Sigmoid colon (tissue), 7 donors: ENCODE data around the gene MX1. TPM values are rescaled to one million over a fixed set of nuclear protein-coding genes. Genes with fewer than 3 reads are reported as not detected.
"Not testable (repeated sequence)": the region's sequence is repeated elsewhere in the genome, so short reads cannot be mapped to it uniquely, and the experiment has no call there.

ENCODE experiments used
- DNase-seq: peaks from one replicate; pipeline ENCODE4 v3.0.0-alpha.2; 2019
- H3K27ac ChIP-seq, 4 donors: fragments of 200-600 bp; sonication (generic); one replicate each; pipeline ENCODE4 v1.5.1; 2016 to 2019; ENCODE audit warnings: mild to moderate bottlenecking in 1 of 4
- H3K27me3 ChIP-seq, 3 donors: fragments of 200-600 bp; sonication (generic); one replicate each; pipeline ENCODE4 v1.5.1; 2019; ENCODE audit warnings: mild to moderate bottlenecking in 1 of 3
- H3K36me3 ChIP-seq, 4 donors: fragments of 200-600 bp; sonication (generic); one replicate each; pipeline ENCODE4 v1.5.1; 2016 to 2019
- H3K4me1 ChIP-seq, 4 donors: fragments of 200-600 bp; sonication (generic); one replicate each; pipeline ENCODE4 v1.5.1; 2017 to 2019
- H3K4me3 ChIP-seq, 4 donors: fragments of 200-600 bp; sonication (generic); one replicate each; pipeline ENCODE4 v1.5.1; 2017 to 2019; ENCODE audit warnings: mild to moderate bottlenecking in 2 of 4, moderate library complexity in 1 of 4
- H3K9me3 ChIP-seq, 4 donors: fragments of 200-600 bp in 3 of 4; sonication (generic) in 3 of 4; one replicate each; pipeline versions ENCODE4 v1.5.1 to v1.6.1; 2013 to 2019
- EP300 ChIP-seq, 4 donors: sonication (generic); formaldehyde crosslinking; IDR thresholded peaks; one replicate each; pipeline ENCODE4 v1.6.1; 2017; ENCODE audit warnings: antibody characterized with exemption in 4 of 4
- POLR2A ChIP-seq, 2 donors: fragments of 450-650 bp; IDR thresholded peaks; one replicate each; pipeline ENCODE4 v1.6.1; 2016; ENCODE audit warnings: antibody characterized with exemption in 2 of 2, mild to moderate bottlenecking in 2 of 2, moderate library complexity in 2 of 2
- POLR2AphosphoS5 ChIP-seq, 4 donors: sonication (generic); formaldehyde crosslinking; IDR thresholded peaks; one replicate each; pipeline ENCODE4 v1.6.1; 2017; ENCODE audit warnings: antibody characterized with exemption in 4 of 4
- WGBS, 2 donors: extraction: QIAGEN DNeasy Blood & Tissue Kit; methylation state at CpG; one replicate each; pipeline ENCODE4 v1.1.7; 2013; 5-methylcytosine and 5-hydroxymethylcytosine counted together
- intact Hi-C: fragments of 100-400 bp; cut with DNase I; formaldehyde crosslinking; loops from one replicate; pipeline ENCODE4 v1.15.1; 2023
- polyA plus RNA-seq, 3 donors: library from polyadenylated mRNA; stranded (reverse); fragments of 200-250 nt; gene quantifications; one replicate each; pipeline ENCODE4 v1.2.3, GENCODE V29; 2013
- total RNA-seq, 4 donors: library from RNA; depleted of rRNA; stranded (reverse); fragments of >200 nt; gene quantifications; one replicate each; pipeline ENCODE4 v1.1.0, GENCODE V29; 2016
- TF ChIP-seq, protein P1 (sequence below), 4 experiments: fragments of 450-650 bp in 3 of 4; fragments of 200-600 bp in 1 of 4; IDR thresholded peaks; one replicate each; pipeline ENCODE4 v1.5.1; 2016 to 2019; ENCODE audit warnings: antibody characterized with exemption in 4 of 4, mild to moderate bottlenecking in 3 of 4, moderate library complexity in 2 of 4
- donor health status: healthy with polysubstance abuse.
- donor health status: Bipolar disorder and iron deficiency.
- donor health status: healthy.

MX1 gene
- total and polyA plus RNA-seq, 7 donors = 8.6 to 76.7 (median 27.8) TPM

DNA sequence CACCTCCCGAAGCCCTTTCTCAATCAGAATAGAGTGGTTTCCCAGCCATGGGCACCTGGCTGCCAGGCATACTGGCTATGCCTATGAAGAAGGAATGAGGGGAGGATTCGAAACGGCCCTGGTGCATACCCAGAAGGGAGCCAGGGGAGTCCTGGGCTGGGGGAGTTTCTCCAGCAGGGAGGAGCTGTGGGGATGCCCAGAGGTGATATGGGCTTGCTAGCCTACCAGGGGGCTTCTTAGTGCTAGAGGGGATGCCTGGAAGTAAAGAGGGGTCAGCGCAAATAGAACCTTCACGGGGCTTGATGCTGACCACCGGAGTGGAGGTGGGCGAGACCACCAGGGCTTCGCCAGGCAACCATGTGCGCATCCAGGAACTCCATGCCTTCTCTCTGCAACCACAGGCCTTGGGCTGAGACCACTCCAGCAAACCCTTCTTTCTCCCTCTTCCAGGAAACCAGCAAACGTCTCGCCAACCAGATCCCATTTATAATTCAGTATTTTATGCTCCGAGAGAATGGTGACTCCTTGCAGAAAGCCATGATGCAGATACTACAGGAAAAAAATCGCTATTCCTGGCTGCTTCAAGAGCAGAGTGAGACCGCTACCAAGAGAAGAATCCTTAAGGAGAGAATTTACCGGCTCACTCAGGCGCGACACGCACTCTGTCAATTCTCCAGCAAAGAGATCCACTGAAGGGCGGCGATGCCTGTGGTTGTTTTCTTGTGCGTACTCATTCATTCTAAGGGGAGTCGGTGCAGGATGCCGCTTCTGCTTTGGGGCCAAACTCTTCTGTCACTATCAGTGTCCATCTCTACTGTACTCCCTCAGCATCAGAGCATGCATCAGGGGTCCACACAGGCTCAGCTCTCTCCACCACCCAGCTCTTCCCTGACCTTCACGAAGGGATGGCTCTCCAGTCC is 18.2 kb upstream of the MX1 start:
- intact Hi-C loops = no loop called here
- H3K4me3 ChIP-seq = no peak overlapping the region
- no peak for DNase-seq
- H3K27me3 ChIP-seq = no peaks in the 10 kb centered on the region
- 94 to 95% methylated on average over 24 of the region's 24 CpGs for WGBS, 2 donors
- H3K36me3 ChIP-seq = peaks cover 0 to 17% (median 0%) of the 10 kb centered on the region in 4 donors
- H3K9me3 ChIP-seq = no peaks in the 10 kb centered on the region
- TF ChIP-seq POLR2A (IDR thresholded peaks at IDR 0.05) (no peak), EP300 (IDR thresholded peaks at IDR 0.05) (no peak), POLR2AphosphoS5 (IDR thresholded peaks at IDR 0.05) (no peak)
- TF ChIP-seq, protein P1, sequence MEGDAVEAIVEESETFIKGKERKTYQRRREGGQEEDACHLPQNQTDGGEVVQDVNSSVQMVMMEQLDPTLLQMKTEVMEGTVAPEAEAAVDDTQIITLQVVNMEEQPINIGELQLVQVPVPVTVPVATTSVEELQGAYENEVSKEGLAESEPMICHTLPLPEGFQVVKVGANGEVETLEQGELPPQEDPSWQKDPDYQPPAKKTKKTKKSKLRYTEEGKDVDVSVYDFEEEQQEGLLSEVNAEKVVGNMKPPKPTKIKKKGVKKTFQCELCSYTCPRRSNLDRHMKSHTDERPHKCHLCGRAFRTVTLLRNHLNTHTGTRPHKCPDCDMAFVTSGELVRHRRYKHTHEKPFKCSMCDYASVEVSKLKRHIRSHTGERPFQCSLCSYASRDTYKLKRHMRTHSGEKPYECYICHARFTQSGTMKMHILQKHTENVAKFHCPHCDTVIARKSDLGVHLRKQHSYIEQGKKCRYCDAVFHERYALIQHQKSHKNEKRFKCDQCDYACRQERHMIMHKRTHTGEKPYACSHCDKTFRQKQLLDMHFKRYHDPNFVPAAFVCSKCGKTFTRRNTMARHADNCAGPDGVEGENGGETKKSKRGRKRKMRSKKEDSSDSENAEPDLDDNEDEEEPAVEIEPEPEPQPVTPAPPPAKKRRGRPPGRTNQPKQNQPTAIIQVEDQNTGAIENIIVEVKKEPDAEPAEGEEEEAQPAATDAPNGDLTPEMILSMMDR (IDR thresholded peaks at IDR 0.05) = no peak
- H3K4me1 ChIP-seq = no peaks in the 10 kb centered on the region
- H3K27ac ChIP-seq = no peak overlapping the region

DNA sequence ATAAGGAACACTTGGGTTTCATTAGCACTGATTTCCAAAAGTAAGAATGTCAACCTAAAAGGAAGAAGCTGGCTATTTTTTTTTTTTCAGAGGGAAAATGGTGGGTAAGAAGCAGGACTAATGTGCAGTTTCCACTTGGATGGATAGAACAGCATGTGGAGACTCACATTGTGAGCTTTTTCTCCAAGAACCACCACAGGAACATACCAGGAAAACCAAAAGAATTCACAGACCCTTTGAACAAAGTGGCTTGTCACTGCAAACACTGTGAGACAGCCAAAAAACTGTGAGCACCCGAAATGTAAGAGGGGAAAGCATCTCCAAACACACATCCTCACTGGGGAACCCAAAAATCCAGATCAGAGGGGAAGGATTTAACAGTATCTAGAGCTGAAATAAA is 15.7 kb upstream of the MX1 start:
- no peak for TF ChIP-seq POLR2A (IDR thresholded peaks at IDR 0.05)
- TF ChIP-seq POLR2AphosphoS5 (IDR thresholded peaks at IDR 0.05) = no peak
- TF ChIP-seq EP300 (IDR thresholded peaks at IDR 0.05) = no peak
- TF ChIP-seq, protein P1 (IDR thresholded peaks at IDR 0.05) = no peak

DNA sequence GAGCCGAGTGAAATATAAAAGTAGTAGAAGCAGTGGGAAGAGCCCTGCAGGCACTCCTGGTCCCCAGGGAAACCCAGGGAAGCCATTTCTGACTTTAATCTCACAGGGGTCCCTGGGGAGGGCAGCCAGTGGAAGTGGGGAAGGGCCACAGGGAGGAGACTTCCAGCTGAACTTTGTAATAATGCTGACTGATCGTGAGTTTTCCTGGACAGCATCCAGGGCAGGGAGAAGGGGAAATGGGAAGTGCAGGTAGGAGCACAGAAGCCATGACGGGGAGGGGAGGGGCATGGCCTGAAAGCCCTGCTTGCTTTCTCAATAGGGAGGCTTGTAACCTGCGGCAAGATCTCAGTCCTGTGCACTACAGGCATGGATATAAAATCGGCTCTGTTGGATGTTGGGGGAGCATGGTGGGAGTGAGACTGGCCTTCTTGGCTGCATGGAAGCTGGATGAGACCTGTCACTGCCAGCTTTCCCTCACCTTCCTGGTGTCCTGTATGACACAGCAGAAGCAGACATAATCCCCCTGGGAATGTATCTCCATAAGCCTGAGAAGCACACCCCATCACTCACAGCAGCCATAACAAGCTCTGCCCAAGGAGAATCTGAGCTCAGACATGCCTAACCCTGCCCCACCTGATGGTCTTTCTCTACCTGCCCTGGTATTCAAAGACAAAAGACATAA is 15.1 kb upstream of the MX1 start:
- intact Hi-C loops = loop anchor here (10.0 kb wide), 1 partner anchor 46 kb away; the partner anchor contains the start of gene MX2
- no peak overlapping the region for H3K27ac ChIP-seq
- 68 to 84% methylated on average over 5 of the region's 5 CpGs for WGBS, 2 donors
- no peak for DNase-seq
- TF ChIP-seq, protein P1 (IDR thresholded peaks at IDR 0.05) = no peak
- no peak for TF ChIP-seq EP300 (IDR thresholded peaks at IDR 0.05)
- TF ChIP-seq POLR2A (IDR thresholded peaks at IDR 0.05) = no peak
- no peak for TF ChIP-seq POLR2AphosphoS5 (IDR thresholded peaks at IDR 0.05)
- no peaks in the 10 kb centered on the region for H3K4me1 ChIP-seq
- no peak overlapping the region for H3K4me3 ChIP-seq
- H3K36me3 ChIP-seq = peaks cover 0 to 17% (median 0%) of the 10 kb centered on the region in 4 donors
- H3K9me3 ChIP-seq = peaks cover 0 to 2% (median 1%) of the 10 kb centered on the region in 4 donors
- H3K27me3 ChIP-seq = no peaks in the 10 kb centered on the region

More for the DNA sequence above, 15.7 kb upstream of the MX1 start:
- H3K36me3 ChIP-seq = peaks cover 0 to 17% (median 0%) of the 10 kb centered on the region in 4 donors
- H3K27ac ChIP-seq = no peak overlapping the region
- no peak overlapping the region for H3K4me3 ChIP-seq
- peaks cover 0 to 2% (median 1%) of the 10 kb centered on the region in 4 donors for H3K9me3 ChIP-seq
- no peaks in the 10 kb centered on the region for H3K4me1 ChIP-seq
- intact Hi-C loops = loop anchor here (10.0 kb wide), 1 partner anchor 46 kb away; the partner anchor contains the start of gene MX2
- DNase-seq = no peak
- no peaks in the 10 kb centered on the region for H3K27me3 ChIP-seq
- 85 to 92% methylated on average over 1 of the region's 1 CpG for WGBS, 2 donors

DNA sequence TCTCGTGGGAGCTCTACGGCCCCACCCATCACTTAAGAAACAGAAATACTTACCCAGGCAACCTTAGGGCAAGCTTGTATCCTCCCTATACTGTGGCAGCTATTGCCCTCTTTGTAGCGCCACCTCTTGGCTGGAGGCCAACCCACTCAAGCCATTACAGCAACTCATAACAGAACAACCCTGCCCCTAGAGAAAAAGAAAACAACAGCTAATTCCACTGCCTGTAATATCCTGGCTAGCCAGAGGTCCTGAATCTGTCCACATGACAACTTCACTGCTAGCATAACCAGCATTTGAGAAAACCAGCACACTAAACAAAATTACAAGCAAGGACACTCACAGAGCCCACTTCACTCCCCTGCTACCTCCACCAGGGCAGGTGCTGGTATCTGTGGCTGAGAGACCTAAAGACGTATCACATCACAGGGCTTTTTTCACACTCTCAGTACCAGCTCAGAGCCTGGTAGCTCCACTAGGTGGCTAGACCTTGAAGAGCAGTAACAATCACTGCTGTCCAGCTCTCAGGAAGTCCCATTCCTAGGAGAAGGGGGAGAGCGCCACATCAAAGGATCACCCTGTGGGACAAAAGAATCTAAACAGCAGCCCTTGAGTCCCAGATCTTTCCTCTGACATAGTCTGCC is 14.5 kb upstream of the MX1 start:
- Histone ChIP-seq H3K9me3 (peaks cover 0 to 2% (median 1%) of the 10 kb centered on the region in 4 donors), H3K27me3 (no peaks in the 10 kb centered on the region), H3K4me3 (no peak overlapping the region), H3K27ac (no peak overlapping the region), H3K4me1 (no peaks in the 10 kb centered on the region), H3K36me3 (peaks cover 0 to 17% (median 0%) of the 10 kb centered on the region in 4 donors)
- DNase-seq = no peak
- TF ChIP-seq POLR2AphosphoS5 (IDR thresholded peaks at IDR 0.05) = no peak
- no peak for TF ChIP-seq POLR2A (IDR thresholded peaks at IDR 0.05)
- TF ChIP-seq EP300 (IDR thresholded peaks at IDR 0.05) = no peak
- TF ChIP-seq, protein P1 (IDR thresholded peaks at IDR 0.05) = no peak
- 48 to 76% methylated on average over 5 of the region's 5 CpGs for WGBS, 2 donors
- intact Hi-C loops = loop anchor here (10.0 kb wide), 1 partner anchor 47 kb away; the partner anchor contains the start of gene MX2

DNA sequence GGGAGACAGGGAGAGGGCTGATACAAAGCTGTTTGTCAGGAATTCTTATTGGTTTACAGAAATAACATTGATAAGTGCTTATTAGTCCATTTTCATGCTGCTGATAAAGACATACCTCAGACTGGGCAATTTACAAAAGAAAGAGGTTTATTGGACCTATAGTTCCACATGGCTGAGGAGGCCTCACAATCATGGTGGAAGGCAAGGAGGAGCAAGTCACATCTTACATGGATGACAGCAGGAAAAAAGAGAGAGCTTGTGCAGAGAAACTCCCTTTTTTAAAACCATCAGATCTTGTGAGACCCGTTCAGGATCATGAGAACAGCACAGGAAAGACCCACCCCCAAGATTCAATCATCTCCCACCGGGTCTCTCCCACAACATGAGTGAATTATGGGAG is 8.5 kb upstream of the MX1 start:
- intact Hi-C loops = loop anchor here (10.0 kb wide), 1 partner anchor 53 kb away; the partner anchor contains the start of gene MX2
- not testable (repeated sequence) for H3K4me3 ChIP-seq, H3K27me3 ChIP-seq, H3K36me3 ChIP-seq, DNase-seq, H3K27ac ChIP-seq, H3K9me3 ChIP-seq
- 91 to 96% methylated on average over 2 of the region's 2 CpGs for WGBS, 2 donors
- H3K4me1 ChIP-seq = peaks cover 0 to 12% (median 8%) of the 10 kb centered on the region in 4 donors
